IPS-20b (cell line): Measurements from ENCODE around the gene MNT.

ENCODE experiments used
- H3K27ac ChIP-seq: one replicate; pipeline ENCODE4 v1.5.1; 2013; ENCODE audit warnings: low read length
- H3K27me3 ChIP-seq: 2 replicates; pipeline ENCODE4 v1.6.1; 2013; ENCODE audit warnings: mild to moderate bottlenecking, low read length, inconsistent platforms; ENCODE audit not compliant: insufficient read depth
- H3K36me3 ChIP-seq: 2 replicates; pipeline ENCODE4 v1.6.1; 2013; ENCODE audit warnings: low read depth, mild to moderate bottlenecking, inconsistent platforms, low read length, moderate library complexity; ENCODE audit not compliant: insufficient read depth
- H3K4me1 ChIP-seq: 2 replicates; pipeline ENCODE4 v1.6.1; 2013; ENCODE audit warnings: mild to moderate bottlenecking, control low read depth, inconsistent platforms, low read length, moderate library complexity; ENCODE audit not compliant: insufficient read depth
- H3K4me3 ChIP-seq: 2 replicates; pipeline ENCODE4 v1.5.1; 2013; ENCODE audit warnings: mild to moderate bottlenecking, low read length, inconsistent platforms
- H3K9ac ChIP-seq: 2 replicates; pipeline ENCODE4 v1.6.1; 2013; ENCODE audit warnings: low read depth, mild to moderate bottlenecking, inconsistent platforms, low read length, moderate library complexity
- H3K9me3 ChIP-seq: 2 replicates; pipeline ENCODE4 v1.6.1; 2013; ENCODE audit warnings: mild to moderate bottlenecking, low read depth, low read length, inconsistent platforms; ENCODE audit not compliant: insufficient read depth

Gene MNT

GRCh38 chr17:2364763-2365116, 36.1 kb downstream of the MNT start:
- Histone ChIP-seq H3K27ac (no peak overlapping the region), H3K4me1 (no peaks in the 10 kb centered on the region), H3K36me3 (peaks cover 4% of the 10 kb centered on the region), H3K9ac (no peak overlapping the region), H3K27me3 (no peaks in the 10 kb centered on the region), H3K9me3 (no peaks in the 10 kb centered on the region), H3K4me3 (no peak overlapping the region)

GRCh38 chr17:2363851-2364762, 36.8 kb downstream of the MNT start:
- Histone ChIP-seq H3K4me1 (no peaks in the 10 kb centered on the region), H3K36me3 (peaks cover 4% of the 10 kb centered on the region), H3K9ac (no peak overlapping the region), H3K27me3 (no peaks in the 10 kb centered on the region), H3K27ac (no peak overlapping the region), H3K9me3 (no peaks in the 10 kb centered on the region), H3K4me3 (no peak overlapping the region)

DNA sequence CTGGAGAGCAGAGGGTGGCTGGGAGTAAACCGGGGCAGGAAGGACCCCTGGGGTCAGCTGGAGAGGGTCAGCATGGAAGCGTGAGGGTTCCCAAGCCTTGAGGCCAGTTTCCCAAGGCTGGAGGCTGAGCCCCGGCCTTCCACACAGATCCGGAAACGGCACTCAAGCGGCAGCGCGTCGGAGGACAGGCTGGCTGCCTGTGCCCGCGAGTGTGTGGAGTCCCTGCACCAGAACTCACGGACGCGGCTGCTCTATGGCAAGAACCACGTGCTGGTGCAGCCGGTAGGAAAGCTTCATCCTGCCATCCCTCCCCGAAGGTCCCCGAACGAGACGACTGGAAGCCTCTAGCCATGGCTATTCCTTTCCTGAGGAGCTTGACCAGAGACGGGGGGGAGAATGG, 37.5 kb downstream of the MNT start:
- no peak overlapping the region for H3K4me3 ChIP-seq
- H3K9me3 ChIP-seq, result no peaks in the 10 kb centered on the region
- H3K9ac ChIP-seq, result no peak overlapping the region
- H3K27me3 ChIP-seq, result no peaks in the 10 kb centered on the region
- no peak overlapping the region for H3K27ac ChIP-seq
- H3K4me1 ChIP-seq, result no peaks in the 10 kb centered on the region
- peaks cover 4% of the 10 kb centered on the region for H3K36me3 ChIP-seq

- Histone ChIP-seq H3K36me3 (peaks cover 4% of the 10 kb centered on the region), H3K4me3 (no peak overlapping the region), H3K27ac (no peak overlapping the region)
Observed at GRCh38 chr17:2362881-2363280, 38.0 kb downstream of the MNT start.

DNA sequence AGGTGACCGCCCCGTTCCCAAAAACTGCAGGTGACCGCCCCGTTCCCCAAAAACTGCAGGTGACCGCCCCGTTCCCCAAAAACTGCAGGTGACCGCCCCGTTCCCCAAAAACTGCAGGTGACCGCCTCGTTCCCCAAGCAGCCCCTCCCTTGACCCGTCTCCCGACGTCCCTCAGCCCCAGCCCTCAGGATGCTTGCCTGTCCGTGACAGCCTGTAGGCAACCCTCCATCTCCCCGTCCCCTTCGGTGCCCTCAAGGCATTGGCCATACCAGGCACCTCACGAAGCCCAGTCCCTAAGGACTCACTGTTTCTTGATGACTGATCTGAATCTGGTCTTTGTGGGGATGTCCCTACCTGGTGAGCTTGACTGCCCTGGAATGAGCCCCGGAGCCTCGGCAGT, 38.4 kb downstream of the MNT start:
- H3K4me3 ChIP-seq, result no peak overlapping the region
- peaks cover 4% of the 10 kb centered on the region for H3K36me3 ChIP-seq
- H3K27me3 ChIP-seq, result no peaks in the 10 kb centered on the region
- no peak overlapping the region for H3K9ac ChIP-seq
- no peaks in the 10 kb centered on the region for H3K9me3 ChIP-seq
- H3K27ac ChIP-seq, result no peak overlapping the region
- no peaks in the 10 kb centered on the region for H3K4me1 ChIP-seq

More at GRCh38 chr17:2362881-2363280, 38.0 kb downstream of the MNT start:
- H3K4me1 ChIP-seq, result no peaks in the 10 kb centered on the region
- H3K9me3 ChIP-seq, result no peaks in the 10 kb centered on the region
- H3K27me3 ChIP-seq, result no peaks in the 10 kb centered on the region
- no peak overlapping the region for H3K9ac ChIP-seq

GRCh38 chr17:2362016-2362415, 38.8 kb downstream of the MNT start:
- H3K9ac ChIP-seq, result no peak overlapping the region
- H3K9me3 ChIP-seq, result no peaks in the 10 kb centered on the region
- H3K4me1 ChIP-seq, result no peaks in the 10 kb centered on the region
- H3K27ac ChIP-seq, result no peak overlapping the region
- no peak overlapping the region for H3K4me3 ChIP-seq
- H3K36me3 ChIP-seq, result peaks cover 4% of the 10 kb centered on the region
- H3K27me3 ChIP-seq, result no peaks in the 10 kb centered on the region

GRCh38 chr17:2361010-2361760, 39.7 kb downstream of the MNT start:
- H3K36me3 ChIP-seq, result peaks cover 4% of the 10 kb centered on the region
- no peaks in the 10 kb centered on the region for H3K27me3 ChIP-seq
- no peak overlapping the region for H3K4me3 ChIP-seq
- H3K9ac ChIP-seq, result no peak overlapping the region
- H3K27ac ChIP-seq, result no peak overlapping the region
- H3K9me3 ChIP-seq, result no peaks in the 10 kb centered on the region
- H3K4me1 ChIP-seq, result no peaks in the 10 kb centered on the region

DNA sequence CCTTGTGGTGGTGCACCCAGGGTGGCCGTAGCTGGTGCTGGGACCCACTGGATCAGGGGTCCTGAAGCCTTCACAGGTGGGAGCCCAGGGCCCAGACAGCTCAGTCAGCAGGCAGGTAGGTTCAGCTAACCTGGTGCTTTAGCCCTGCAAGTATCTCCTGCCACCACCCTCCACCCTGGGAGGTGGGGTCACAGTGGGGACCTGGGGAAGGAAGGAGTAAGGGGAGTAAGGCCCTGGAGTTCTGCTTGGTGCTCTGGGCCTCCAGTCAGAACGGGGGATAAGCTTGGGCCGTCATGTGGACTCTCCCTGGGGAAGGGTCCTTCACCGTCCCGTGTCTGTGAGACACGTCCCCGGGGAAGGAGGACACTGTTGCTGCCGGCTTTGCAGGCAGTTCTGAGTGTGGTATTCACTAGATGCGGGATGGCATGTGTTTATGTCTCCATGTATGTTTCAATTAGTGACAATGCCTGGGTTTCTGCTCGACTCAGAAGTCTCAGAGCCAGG, 42.9 kb downstream of the MNT start:
- H3K27me3 ChIP-seq, result no peaks in the 10 kb centered on the region
- H3K9ac ChIP-seq, result no peak overlapping the region
- no peak overlapping the region for H3K27ac ChIP-seq
- no peaks in the 10 kb centered on the region for H3K4me1 ChIP-seq
- peaks cover 4% of the 10 kb centered on the region; the same call in 1 of the 2 replicates for H3K36me3 ChIP-seq
- H3K4me3 ChIP-seq, result no peak overlapping the region
- no peaks in the 10 kb centered on the region for H3K9me3 ChIP-seq

DNA sequence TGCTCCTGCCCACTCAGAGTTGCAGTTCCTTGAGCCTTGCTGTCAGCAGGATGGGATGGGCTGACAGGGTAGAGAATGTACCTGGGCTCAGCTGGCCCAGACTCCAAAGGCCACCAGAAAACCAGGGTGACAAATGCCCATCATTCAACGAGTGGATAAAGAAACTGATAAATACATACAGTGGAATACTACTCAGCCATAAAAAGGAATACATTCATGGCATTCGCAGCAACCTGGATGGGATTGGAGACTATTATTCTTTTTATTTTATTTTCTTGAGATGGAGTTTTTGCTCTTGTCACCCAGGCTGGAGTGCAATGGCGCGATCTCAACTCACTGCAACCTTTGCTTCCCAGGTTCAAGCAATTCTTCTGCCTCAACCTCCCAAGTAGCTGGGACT, 43.6 kb downstream of the MNT start:
- H3K4me3 ChIP-seq, result no peak overlapping the region
- H3K9ac ChIP-seq, result no peak overlapping the region
- H3K36me3 ChIP-seq, result no peaks in the 10 kb centered on the region
- H3K4me1 ChIP-seq, result no peaks in the 10 kb centered on the region
- no peak overlapping the region for H3K27ac ChIP-seq
- no peaks in the 10 kb centered on the region for H3K9me3 ChIP-seq
- H3K27me3 ChIP-seq, result no peaks in the 10 kb centered on the region

- no peaks in the 10 kb centered on the region for H3K36me3 ChIP-seq
- no peaks in the 10 kb centered on the region for H3K4me1 ChIP-seq
- H3K27ac ChIP-seq, result no peak overlapping the region
Observed at GRCh38 chr17:2354311-2354710, 46.5 kb downstream of the MNT start.

GRCh38 chr17:2351269-2351668, 49.6 kb downstream of the MNT start:
- H3K9ac ChIP-seq, result no peak overlapping the region
- H3K9me3 ChIP-seq, result no peaks in the 10 kb centered on the region
- H3K27me3 ChIP-seq, result no peaks in the 10 kb centered on the region
- H3K36me3 ChIP-seq, result no peaks in the 10 kb centered on the region
- no peak overlapping the region for H3K27ac ChIP-seq
- no peak overlapping the region for H3K4me3 ChIP-seq
- peaks cover 5% of the 10 kb centered on the region; the same call in 1 of the 2 replicates for H3K4me1 ChIP-seq

More at GRCh38 chr17:2354311-2354710, 46.5 kb downstream of the MNT start:
- H3K4me3 ChIP-seq, result no peak overlapping the region
- H3K9me3 ChIP-seq, result no peaks in the 10 kb centered on the region
- no peak overlapping the region for H3K9ac ChIP-seq
- H3K27me3 ChIP-seq, result no peaks in the 10 kb centered on the region
